Stimulated activated CD8-positive, alpha-beta memory T cell treated with anti-CD3 and anti-CD28 coated beads, Interleukin-15, amount 100 ng/mL, for 1 hour (primary cell): ENCODE measurements around the gene TTC22.

Experiments used
- DNase-seq: peaks from one replicate; pipeline ENCODE4 v3.0.0-alpha.2; 2020; ENCODE audit warnings: low read depth

Gene TTC22

GRCh38 chr1:54800899-54801759 lies at the start of gene TTC22:
Gene TTC22, minus strand, starts transcription at chr1:54801323. Its CDS starts 160 bp downstream, at chr1:54801163.
- peak; percentile 51 for DNase-seq

GRCh38 chr1:54850737-54851136 lies 49.6 kb upstream of the TTC22 start:
- no peak for DNase-seq

GRCh38 chr1:54850069-54850730 lies 49.1 kb upstream of the TTC22 start:
- no peak for DNase-seq

DNA sequence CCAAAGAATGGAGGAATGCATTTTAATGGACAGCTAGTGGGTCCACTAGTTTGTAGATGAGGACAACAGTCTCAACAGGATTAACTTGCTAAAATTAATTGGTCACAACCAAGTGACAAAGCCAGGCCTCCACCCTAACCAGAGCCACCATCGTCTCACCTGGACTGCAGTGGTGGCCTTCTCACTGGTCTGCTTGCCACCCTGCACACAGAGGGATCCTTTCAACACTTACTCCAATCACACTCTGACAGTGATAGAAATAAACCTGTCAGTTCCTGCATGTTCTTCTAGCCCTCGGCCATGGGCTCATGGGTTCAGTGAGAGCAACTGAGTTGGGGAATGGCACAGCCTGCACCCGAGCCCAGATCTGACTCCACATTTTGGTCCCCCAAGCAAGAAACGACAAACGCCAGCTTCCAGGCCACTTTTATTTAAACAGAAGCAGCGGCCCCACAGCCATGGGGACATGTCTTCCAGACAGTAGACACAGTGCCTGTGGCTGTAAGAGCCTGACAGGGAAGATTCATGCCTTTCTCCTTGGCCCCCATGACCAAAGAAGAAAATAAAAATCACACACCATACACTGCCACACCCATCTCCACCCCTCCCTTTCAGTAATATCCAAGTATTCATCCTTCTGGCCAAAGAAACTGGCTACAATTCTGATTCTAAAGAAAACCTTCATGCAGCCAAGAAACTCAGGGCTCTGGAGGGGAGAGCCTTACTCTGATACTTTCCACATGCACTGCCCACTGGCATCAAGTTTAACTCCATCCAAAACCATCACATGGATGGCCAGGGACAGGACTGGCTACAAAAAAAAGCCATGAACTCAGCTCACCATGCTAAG lies 48.3 kb upstream of the TTC22 start:
- DNase-seq: no peak

GRCh38 chr1:54848134-54848948 lies 47.2 kb upstream of the TTC22 start:
- DNase-seq: no peak

GRCh38 chr1:54846716-54847284 lies 45.7 kb upstream of the TTC22 start:
- no peak for DNase-seq

DNA sequence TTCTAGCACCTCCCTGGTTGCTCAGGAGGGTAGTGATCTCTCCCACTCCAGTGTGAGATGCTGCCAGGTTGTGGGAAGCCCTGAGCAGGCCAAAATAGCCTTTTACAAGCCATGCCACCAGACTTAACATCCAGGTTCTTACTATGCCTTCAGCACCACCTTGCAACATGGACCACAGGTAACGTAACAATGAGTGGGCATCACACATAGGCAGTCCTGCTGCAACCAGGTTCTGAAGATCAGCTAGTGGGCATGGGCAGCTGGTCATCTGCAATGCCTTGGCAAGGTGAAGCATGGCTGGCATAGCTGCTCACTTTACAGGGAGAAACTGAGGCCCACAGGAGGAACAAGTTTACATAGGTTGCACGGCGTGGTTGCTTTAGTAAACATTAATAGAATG lies 45.2 kb upstream of the TTC22 start:
- no peak for DNase-seq

GRCh38 chr1:54845772-54846171 lies 44.6 kb upstream of the TTC22 start:
- DNase-seq: no peak

GRCh38 chr1:54844564-54844963 lies 43.4 kb upstream of the TTC22 start:
- DNase-seq: no peak

GRCh38 chr1:54843449-54843848 lies 42.3 kb upstream of the TTC22 start:
- DNase-seq: no peak

DNA sequence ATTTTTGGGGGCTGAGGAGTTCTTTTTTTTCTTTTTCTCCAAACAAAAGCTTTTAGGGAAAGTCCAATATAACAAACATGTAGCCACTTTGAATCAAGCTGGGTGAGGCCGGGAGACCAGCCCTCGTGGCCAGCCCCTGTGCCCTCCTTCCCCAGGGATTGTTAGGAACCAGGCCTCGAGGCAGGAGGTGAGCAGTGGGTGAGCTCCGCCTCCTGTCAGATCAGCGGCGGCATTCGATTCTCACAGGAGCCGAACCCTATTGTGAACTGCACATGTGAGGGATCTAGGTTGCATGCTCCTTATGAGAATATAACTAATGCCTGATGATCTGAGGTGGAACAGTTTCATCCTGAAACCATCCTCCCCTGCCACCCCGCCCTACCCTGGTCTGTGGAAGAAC lies 41.8 kb upstream of the TTC22 start:
- DNase-seq: no peak

GRCh38 chr1:54842206-54842915 lies 41.2 kb upstream of the TTC22 start:
- no peak for DNase-seq

GRCh38 chr1:54839824-54840223 lies 38.7 kb upstream of the TTC22 start:
- DNase-seq: no peak

DNA sequence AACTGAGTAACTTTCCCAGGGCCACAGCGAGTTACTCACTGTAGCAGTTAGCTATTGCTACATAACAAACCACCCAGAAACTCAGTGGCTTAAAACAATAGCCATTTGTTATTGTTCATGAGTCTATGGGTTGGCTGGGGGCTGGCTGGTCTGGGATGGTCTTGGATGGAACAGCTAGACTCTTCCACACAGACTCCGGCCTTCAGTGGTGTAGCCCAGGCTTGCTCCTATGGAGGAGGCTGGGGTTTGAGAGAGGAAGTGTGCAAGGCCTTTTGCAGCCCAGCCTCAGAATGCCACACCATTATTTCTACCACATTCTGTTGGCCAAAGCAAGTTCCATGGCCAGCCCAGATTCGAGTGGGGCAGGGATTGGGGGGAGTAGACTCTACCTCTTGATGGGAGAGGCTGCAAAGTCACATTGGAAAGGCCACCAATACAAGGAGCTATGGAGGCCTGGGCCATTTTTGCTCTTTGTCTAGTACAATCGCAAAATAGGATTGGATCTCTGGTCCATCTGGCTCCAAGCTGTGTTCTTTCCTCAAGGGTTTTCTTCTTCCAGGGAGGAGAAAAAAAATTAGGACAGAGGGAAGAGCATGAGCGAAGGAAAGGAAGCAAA lies 37.5 kb upstream of the TTC22 start:
- no peak for DNase-seq

DNA sequence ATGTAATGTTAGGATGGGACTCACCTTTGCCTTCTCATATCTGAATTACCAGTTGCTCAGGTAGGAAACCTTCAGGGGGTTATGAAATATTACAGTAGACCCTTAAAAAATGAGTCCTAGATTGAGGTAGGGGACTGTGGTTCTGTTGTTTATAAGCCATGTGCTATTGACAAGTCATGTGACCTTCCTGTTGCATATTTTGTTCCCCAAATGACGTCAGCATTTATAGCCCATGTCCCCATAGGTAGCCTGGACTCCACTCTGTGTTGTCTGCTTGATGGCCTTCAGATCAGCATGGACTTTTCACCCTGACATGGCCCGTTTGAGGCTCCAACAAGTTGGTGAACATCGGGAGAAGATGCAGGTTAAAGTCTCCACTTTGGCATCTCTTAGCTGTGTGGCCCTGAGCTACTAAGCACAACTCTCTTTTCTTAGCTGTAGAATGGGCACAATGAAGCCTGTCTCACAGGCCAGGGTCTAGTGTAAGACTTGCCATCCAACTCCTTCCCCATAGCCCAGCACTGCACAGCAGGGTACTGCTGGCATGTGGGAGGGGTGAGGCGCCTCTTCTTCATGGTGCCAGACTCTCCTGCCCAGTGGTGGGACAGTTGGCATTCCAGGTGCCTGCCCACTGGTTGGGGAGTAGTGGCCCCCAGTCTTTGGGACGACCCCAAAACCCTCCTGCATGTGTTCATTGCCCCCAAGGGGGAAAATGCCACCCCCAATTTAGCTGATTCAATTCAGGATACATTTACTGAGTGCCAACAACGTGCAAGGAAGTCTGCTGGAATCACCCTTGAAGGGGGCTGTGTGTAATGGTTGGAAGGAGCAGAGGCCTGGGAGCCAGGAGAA lies 36.1 kb upstream of the TTC22 start:
- no peak for DNase-seq

DNA sequence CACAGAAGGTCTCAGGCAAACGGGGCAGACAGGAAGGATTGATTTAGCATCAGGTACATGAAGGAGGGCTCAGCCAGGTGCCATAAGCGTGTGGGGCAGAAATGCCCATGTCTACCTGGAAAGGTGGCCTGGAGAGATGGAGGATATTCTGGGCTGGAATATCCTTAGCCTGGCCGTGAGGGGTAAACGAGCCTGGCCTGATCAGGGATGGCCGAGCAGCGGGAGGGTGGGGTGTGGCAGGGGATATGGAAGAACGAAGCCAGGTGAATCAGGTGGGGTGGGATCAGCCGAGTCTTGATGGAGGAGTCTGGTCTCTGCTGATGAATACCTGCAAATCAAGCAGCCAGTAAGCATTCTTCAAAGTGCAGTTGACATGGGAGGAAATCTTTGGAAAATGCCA lies 35.5 kb upstream of the TTC22 start:
- no peak for DNase-seq

- DNase-seq: no peak
Observed at GRCh38 chr1:54835970-54836369, 34.8 kb upstream of the TTC22 start.

- DNase-seq: no peak
Observed at GRCh38 chr1:54835131-54835898, 34.2 kb upstream of the TTC22 start.
